ENCODE results near the gene LPCAT4. TPM values are rescaled to one million over a fixed set of nuclear protein-coding genes. Genes with fewer than 3 reads are reported as not detected.

LPCAT4 gene
- total and polyA plus RNA-seq, 9 of the 15 experiments (the other 6 are each of a cell fraction or from before 2014, with no cell fraction given), result 7.3 to 34.3 (median 14.4) TPM

DNA sequence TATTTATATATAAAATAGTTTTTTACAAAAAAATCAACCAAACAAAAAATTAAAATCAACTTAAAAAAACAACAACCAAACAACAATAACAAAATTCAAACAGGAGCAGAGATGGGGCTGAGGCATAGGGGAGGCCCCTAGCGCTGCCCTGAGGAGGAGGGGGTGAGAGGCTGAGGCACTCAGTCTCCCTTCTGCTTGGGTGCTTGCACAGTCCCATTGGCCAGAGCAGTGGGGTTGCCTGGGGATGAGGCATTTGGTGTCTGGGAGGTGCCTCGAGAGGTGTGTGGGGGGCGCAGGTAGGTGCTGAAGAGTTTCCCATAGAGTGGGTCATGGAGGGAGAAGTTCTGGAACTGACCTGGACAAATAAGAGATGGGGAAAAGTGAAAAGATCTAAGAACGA, 8.0 kb downstream of the LPCAT4 start:
- WGBS (ENCODE audit: insufficient coverage, low coverage, missing lambda C conversion rate), result 91% methylated on average over 4 of the region's 4 CpGs
- DNase-seq (ENCODE audit: extremely low read depth in 1 of 4, low spot score in 3 of 4), result no peak
- ChIA-PET POLR2A (interaction anchor here (0.9 to 2.2 kb wide), 3 partner anchors 7 to 33 kb away, joined by 3 to 8 read pairs (median 3); partner anchors contain the start of gene LPCAT4), CTCF (ENCODE audit: low intra/inter-chr PET ratio) (no interaction called here)
- Histone ChIP-seq H3K9ac (ENCODE audit: insufficient read depth in 1 of 2, low read depth in 2 of 2, low read length in 2 of 2) (no peak overlapping the region), H3K27ac (ENCODE audit: extremely low read depth, low read depth, low read length) (no peak overlapping the region), H3K9me3 (replicated peaks; ENCODE audit: control insufficient read depth, insufficient read depth, low read depth, low read length) (no peaks in the 10 kb centered on the region), H2AFZ (ENCODE audit: low read depth, low read length) (no peak overlapping the region), H3K4me1 (replicated peaks in 1 of 2; ENCODE audit: control insufficient read depth in 2 of 2, insufficient read depth in 2 of 2, low read length in 2 of 2) (peaks cover 0 to 2% of the 10 kb centered on the region in 2 experiments; a peak in 1 of 5 replicates), H4K20me1 (replicated peaks; ENCODE audit: control insufficient read depth, insufficient read depth, low read length) (no peaks in the 10 kb centered on the region), H3K9me1 (ENCODE audit: control insufficient read depth, insufficient read depth, low read length) (no peaks in the 10 kb centered on the region), H3K4me3 (no peak overlapping the region), H3K79me2 (ENCODE audit: control insufficient read depth, insufficient read depth, low read length) (no peaks in the 10 kb centered on the region), H3K4me2 (ENCODE audit: insufficient read depth, low read length) (no peak overlapping the region), H3K27me3 (ENCODE audit: control insufficient read depth in 2 of 2, insufficient read depth in 2 of 2, low read length in 2 of 2) (peaks cover 0 to 5% of the 10 kb centered on the region in 2 experiments; a peak in 1 of 5 replicates), H3K36me3 (ENCODE audit: control insufficient read depth, insufficient read depth, low read length) (peaks cover 41% of the 10 kb centered on the region; the same call in 2 of the 3 replicates)
- in situ Hi-C loops (cut with MboI), result no loop called here
- no TSS peak for BruUV-seq (replicated peaks)
- ATAC-seq, result no peak
- no peak for TF ChIP-seq ZNF717 (CRISPR knock-in tag; IDR thresholded peaks at IDR 0.05)
- TF ChIP-seq RBM25 (IDR thresholded peaks at IDR 0.05; ENCODE audit: low read depth, low read length, severe bottlenecking), result no peak
- TF ChIP-seq, protein P1, sequence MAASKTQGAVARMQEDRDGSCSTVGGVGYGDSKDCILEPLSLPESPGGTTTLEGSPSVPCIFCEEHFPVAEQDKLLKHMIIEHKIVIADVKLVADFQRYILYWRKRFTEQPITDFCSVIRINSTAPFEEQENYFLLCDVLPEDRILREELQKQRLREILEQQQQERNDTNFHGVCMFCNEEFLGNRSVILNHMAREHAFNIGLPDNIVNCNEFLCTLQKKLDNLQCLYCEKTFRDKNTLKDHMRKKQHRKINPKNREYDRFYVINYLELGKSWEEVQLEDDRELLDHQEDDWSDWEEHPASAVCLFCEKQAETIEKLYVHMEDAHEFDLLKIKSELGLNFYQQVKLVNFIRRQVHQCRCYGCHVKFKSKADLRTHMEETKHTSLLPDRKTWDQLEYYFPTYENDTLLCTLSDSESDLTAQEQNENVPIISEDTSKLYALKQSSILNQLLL (CRISPR knock-in tag; IDR thresholded peaks at IDR 0.05; ENCODE audit: borderline replicate concordance), result no peak
- TF ChIP-seq MBD2 (IDR thresholded peaks at IDR 0.05; ENCODE audit: borderline replicate concordance, low read depth), result no peak
- no peak for TF ChIP-seq CCAR2 (IDR thresholded peaks at IDR 0.05; ENCODE audit: low read depth, low read length)
- no peak for TF ChIP-seq STAT5A (IDR thresholded peaks at IDR 0.05; ENCODE audit: borderline replicate concordance, low read length)
- TF ChIP-seq PHTF2 (CRISPR knock-in tag; IDR thresholded peaks at IDR 0.05), result no peak
- TF ChIP-seq NCOA4 (IDR thresholded peaks at IDR 0.05; ENCODE audit: partially characterized antibody), result no peak
- TF ChIP-seq, protein P2, sequence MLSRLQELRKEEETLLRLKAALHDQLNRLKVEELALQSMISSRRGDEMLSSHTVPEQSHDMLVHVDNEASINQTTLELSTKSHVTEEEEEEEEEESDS (CRISPR knock-in tag; IDR thresholded peaks at IDR 0.05), result no peak
- TF ChIP-seq GATAD2B (IDR thresholded peaks at IDR 0.05; ENCODE audit: borderline replicate concordance), result no peak
- TF ChIP-seq ZNF311 (CRISPR knock-in tag; IDR thresholded peaks at IDR 0.05), result no peak
- TF ChIP-seq, protein P3, sequence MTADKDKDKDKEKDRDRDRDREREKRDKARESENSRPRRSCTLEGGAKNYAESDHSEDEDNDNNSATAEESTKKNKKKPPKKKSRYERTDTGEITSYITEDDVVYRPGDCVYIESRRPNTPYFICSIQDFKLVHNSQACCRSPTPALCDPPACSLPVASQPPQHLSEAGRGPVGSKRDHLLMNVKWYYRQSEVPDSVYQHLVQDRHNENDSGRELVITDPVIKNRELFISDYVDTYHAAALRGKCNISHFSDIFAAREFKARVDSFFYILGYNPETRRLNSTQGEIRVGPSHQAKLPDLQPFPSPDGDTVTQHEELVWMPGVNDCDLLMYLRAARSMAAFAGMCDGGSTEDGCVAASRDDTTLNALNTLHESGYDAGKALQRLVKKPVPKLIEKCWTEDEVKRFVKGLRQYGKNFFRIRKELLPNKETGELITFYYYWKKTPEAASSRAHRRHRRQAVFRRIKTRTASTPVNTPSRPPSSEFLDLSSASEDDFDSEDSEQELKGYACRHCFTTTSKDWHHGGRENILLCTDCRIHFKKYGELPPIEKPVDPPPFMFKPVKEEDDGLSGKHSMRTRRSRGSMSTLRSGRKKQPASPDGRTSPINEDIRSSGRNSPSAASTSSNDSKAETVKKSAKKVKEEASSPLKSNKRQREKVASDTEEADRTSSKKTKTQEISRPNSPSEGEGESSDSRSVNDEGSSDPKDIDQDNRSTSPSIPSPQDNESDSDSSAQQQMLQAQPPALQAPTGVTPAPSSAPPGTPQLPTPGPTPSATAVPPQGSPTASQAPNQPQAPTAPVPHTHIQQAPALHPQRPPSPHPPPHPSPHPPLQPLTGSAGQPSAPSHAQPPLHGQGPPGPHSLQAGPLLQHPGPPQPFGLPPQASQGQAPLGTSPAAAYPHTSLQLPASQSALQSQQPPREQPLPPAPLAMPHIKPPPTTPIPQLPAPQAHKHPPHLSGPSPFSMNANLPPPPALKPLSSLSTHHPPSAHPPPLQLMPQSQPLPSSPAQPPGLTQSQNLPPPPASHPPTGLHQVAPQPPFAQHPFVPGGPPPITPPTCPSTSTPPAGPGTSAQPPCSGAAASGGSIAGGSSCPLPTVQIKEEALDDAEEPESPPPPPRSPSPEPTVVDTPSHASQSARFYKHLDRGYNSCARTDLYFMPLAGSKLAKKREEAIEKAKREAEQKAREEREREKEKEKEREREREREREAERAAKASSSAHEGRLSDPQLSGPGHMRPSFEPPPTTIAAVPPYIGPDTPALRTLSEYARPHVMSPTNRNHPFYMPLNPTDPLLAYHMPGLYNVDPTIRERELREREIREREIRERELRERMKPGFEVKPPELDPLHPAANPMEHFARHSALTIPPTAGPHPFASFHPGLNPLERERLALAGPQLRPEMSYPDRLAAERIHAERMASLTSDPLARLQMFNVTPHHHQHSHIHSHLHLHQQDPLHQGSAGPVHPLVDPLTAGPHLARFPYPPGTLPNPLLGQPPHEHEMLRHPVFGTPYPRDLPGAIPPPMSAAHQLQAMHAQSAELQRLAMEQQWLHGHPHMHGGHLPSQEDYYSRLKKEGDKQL (CRISPR knock-in tag; IDR thresholded peaks at IDR 0.05; ENCODE audit: borderline replicate concordance), result no peak
- TF ChIP-seq NR2C2 (CRISPR knock-in tag; IDR thresholded peaks at IDR 0.05), result no peak
- no peak for TF ChIP-seq NR2C2 (tag; IDR thresholded peaks at IDR 0.05)
- TF ChIP-seq, protein P4, sequence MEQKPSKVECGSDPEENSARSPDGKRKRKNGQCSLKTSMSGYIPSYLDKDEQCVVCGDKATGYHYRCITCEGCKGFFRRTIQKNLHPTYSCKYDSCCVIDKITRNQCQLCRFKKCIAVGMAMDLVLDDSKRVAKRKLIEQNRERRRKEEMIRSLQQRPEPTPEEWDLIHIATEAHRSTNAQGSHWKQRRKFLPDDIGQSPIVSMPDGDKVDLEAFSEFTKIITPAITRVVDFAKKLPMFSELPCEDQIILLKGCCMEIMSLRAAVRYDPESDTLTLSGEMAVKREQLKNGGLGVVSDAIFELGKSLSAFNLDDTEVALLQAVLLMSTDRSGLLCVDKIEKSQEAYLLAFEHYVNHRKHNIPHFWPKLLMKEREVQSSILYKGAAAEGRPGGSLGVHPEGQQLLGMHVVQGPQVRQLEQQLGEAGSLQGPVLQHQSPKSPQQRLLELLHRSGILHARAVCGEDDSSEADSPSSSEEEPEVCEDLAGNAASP (IDR thresholded peaks at IDR 0.05), result no peak
- FAIRE-seq, result no peak
- intact Hi-C loops (cut with micrococcal nuclease), result no loop called here

Data from K562 (cell line).